NCI-H510A treated with DMSO at 0.1 percent for 48 hours (cell line): ENCODE data around the gene GRIN2C.

ENCODE experiments used
- DNase-seq: peaks from one replicate; lab custom pipeline; 2025; lab: John Stamatoyannopoulos, UW

GRIN2C gene

DNA sequence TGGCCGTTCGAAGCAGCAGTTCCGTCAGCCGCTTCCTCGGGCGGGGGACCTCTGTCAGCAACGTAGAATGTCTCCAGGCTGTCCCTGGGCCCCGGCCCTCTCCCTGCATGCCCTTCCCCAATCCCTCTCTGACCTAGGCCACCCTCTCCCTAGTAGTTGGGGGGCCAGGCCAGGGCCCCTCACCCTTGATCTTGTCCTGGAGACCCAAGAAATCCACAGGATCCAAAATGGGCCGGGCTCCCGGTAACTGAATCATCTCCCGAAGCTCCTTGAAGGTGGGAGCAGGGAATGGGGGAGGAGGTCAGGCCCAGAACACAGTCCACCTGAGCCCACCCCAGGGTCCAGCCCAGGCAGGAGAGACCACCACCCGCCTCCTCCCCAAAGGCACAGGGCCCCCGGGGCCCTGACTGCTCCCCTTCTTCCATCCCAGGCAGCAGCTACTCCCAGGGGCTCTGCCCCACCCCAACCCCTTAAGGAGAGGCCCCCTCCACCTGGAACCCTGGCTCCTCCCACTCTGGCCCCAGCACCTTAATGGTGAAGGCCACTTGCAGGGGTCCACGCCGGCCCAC is 4.7 kb upstream of the GRIN2C start:
- no peak for DNase-seq

DNA sequence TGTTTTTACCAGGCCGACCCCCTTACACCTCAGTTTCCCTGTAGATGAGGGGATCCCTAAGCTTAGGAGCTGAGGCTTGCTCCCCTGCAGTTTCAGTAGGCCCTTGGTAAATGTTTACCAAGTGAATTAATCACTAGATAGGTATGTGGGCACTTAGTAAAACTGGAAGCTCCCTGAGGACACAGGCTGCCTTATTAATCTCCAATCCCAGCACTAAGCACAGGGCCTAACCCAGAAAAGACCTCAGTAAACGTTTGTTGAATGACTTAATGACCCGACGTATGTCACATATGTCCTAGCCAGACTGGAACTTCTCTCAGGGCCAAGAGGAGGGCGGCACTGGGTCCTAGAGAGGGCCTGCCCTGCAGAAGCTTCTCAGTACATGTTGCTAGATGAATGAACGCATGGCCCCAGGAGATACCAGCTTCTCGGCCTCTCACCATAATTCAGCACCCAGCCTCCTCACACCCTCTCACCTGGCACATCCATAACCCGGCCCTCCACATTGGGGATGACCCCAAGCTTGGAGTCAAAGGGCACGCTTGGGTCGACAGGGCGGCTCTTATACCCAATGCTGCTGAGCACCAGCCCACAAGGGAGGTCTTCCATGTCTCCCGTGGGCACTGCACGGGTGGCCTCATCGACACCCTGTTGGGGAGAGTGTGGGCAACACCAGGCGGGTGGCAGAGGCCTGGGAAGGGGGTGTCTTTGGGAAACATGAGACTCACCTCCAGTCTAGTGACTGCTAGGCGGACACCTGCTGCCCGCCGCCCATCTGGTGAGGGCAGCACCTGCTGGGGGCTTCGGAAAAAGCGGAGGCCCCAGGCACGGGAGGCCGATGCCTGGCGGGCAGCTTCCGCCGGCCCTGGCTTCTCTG is 4.0 kb upstream of the GRIN2C start:
- DNase-seq, result no peak

DNA sequence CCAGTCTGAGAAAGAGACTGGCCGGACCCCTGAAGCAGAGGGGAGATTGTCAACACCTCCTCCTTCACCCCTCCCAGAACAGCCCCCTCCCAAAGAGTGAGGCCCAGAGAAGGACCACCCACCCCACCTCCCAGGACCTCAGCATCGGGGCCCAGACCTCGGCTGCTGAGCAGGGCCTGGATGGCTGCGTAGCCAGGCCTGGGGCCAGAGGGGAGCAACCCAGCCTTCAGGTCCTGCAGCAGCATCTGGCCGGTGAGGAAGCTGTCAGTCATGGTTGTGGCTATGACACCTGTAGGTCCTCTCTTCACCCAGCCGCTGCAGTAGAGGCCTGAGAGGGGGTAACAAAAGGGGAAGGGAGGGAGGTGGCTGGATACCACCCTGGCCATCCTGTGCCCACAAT is 3.2 kb upstream of the GRIN2C start:
- no peak for DNase-seq

DNA sequence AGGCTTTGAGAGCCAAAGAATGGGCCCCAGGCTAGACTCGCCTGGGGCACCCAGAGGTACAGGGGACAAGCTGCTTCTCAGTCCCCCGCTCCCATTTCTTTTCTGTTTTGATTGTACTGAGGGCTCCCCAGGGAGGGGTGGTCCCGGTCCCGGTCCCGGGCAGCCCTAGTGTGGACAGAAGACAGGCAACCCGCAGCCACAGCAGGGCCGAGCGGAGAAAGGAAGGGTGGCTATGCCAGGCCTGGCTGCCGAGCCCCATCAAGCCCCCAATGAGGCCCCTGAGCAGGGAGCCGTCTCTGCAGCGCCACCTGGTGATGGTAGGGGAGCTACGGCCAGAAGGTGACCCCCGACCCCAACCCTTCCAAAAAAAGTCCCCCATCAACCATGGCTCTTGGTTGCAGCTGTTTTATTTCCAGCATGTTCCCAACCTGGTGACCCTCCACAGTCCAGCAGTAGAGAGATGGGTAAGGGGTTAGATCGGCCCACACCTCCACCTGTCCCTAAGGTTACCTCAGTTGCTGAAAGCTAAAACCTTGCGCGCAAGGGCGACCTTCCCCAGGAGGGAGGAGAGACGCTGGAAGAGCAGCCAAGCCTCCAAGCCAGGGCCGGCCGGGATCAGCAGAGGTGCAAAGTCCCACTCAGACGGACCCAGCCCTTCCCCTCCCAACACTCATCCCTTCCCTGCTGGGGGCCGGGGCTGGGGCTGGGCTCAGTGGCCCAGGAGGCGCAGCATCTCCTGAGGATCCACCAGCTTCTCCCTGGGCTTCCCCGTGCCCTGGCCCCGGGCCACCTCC is 2.6 kb upstream of the GRIN2C start:
- DNase-seq, result peak; percentile 16

DNA sequence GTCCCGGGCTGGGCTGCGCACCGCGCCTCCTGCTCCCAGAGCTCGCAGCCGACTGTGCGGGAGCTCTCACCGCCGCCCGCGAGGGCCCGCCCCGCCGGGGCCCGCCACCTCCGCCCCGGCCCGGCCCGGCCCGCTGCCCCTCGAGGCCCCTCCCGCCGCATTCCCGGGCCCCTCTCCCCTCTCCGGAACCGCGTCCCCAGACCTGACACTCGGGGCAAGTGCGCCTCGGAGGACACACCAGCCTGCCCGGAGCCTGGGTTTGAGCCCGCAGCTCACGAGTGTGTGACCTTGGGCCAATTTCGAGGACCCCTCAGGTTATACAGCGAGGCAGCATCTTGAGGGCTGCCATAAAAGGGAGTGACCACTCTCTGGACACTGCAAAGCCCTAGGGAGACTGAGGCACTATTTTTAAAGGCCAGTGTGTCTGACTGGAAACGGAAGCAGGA is 2.0 kb upstream of the GRIN2C start:
- DNase-seq, result no peak

DNA sequence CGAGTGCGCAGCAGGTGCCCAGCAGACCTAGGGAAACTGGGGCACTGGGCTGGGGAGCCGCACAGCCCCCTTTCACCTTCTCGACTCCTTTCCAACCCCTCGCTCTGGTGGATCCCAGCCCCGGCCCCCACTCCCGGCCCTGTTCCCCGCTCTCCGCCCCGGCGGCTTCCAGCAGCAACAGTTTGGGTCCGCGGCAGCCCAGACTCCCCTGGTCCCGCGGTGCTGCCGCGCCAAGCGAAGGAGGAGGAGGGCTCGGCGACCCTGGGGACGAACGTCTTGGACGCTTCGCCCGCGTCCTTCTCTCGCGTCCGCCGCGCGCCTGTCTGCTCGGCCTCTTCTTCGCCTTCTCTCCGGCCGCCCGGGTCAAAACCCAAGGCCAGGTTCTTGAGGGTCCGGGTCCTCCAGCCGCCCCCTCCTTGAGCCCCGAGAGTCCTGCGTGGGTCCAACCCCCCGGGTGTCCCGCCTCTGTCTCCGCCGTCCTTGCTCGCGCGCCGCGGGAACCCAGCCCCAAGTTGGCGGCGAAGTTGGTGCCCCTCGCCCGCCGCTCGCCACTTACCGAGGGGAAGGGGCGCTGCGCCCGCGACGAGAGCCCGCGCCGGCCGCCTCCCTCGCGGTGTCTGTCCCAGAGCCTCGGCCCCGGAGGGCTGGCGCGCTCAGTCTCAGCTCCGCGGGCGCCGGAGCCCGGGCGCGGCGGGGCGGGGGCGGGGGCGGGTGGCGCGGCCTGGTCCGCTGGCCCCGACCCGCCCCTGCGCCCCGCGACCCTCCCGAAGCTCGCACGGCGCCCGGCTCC is 1.4 kb upstream of the GRIN2C start:
- DNase-seq, result no peak

DNA sequence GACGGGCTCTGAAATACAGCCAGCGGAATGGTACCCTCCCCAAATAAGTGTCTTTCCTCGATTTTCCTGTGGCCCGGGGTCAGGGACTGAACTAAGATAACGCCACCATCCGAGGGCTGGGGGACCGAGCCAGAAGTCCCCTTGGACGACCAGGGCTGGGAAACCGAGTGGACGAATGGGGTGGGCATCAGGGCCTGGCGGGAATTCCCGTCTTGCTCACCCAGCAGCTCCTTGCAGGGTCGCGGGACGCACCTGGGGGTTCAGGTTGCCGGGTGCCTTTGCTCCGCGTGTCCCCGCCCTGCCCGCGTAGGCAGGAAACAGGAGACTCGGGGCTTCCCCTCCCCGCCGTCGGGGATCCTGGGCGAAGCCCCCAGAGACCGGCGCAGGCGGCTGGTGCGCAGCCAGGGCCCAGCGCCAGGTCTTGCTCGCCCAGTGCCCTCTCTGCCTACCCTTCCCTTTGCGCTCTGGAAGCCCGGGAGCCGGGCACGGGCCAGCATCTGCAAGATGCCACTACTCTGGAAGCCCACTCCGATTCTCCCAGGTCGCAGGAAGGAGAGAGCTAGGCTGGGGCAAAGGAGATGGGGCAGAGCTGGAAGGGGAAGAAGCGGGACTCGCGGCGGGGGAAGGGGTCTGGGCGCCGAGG is 665 bp upstream of the GRIN2C start:
- DNase-seq, result no peak

DNA sequence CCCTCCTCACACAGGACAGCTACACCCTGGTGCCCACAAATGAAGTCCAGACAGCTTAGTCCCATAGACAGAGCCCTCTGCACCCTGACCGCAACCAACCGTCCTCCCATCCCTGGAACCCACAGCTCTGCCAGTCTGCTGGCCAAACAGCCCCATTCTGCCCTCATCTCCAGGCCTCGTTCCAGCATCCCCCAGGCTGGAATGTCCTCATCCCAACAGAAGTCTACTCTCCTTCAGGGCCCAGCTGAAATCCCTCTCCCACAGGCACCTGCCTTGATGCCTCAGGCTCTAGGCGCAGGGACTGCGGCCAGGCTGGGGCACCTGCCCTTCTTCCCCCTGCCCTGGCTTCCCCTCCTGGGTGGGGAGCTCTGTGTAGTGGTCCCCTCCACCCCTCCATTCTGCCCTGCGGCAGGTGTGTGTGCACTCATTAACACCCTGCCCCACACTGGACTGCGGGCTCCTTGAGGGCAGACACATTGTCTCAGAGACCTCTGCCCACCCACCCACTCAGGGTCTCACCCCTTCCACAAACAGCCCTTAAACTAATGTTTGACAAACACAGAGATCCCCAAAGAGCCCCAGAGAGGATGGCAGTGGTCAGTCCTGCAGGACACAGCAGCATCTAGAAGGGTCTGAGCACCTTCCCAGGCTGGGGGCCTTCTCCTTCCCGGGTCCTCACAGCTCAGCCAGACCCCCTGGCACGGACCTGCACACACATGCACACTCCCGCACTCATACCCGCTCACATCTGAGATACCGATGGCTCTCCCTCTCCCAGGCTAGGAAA is 820 bp downstream of the GRIN2C start:
- no peak for DNase-seq

DNA sequence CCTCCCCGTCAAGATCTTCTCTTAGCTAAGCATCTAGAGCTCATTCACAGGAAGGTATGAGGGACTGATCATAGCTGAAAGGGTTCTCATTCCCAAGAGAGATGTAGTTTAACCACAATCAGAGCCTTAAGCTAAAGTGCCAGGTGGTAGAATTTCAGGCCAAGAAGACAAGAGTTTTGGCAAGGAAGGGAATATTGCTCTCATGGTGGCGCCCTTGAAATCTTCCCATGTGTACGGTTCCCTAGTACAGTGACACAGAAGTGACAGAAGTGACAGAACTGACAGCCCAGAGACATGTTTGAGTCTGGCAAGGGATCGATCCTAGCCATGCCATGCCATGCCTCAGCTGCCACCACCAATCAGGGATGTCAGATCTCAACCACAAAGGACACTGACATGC is 2.5 kb downstream of the GRIN2C start:
- no peak for DNase-seq

DNA sequence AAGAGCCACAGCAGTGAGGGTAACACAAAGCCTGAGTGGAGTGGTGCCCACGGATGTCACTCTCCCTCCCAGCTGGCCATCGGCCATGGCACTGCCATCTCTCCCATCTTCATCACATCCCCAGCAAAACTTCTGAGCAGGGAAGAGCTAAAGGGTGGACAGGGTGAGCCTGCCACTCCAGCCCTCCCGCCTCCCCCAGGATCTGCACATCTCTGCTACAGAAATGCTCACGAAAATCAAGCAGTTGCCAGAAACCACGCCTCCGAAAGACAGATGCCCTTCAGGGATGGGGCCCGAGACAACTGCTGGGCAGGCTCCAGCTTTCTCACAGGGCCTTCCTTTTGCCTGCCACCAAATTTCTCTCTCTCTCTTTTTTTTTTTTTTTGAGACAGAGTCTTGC is 3.6 kb downstream of the GRIN2C start:
- no peak for DNase-seq

DNA sequence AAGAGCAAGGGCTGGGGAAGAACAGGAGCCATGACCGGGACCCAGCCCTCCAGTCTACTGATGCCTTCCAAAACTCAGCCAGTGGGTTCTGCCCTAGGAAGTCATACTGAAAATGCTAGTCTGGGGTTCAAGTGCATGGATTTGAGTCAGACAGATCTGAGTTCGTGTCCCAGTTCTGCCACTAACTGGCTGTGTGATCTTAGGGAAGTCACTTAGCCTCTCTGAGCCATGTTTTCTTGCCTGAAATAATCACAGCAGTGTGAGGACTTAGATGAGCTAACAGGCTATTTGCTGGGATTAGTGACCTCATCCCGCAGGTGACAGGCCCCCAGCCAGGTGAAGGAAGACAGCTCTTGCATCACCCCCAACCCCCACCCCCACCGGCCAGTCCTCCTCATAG is 4.4 kb downstream of the GRIN2C start:
- no peak for DNase-seq

DNA sequence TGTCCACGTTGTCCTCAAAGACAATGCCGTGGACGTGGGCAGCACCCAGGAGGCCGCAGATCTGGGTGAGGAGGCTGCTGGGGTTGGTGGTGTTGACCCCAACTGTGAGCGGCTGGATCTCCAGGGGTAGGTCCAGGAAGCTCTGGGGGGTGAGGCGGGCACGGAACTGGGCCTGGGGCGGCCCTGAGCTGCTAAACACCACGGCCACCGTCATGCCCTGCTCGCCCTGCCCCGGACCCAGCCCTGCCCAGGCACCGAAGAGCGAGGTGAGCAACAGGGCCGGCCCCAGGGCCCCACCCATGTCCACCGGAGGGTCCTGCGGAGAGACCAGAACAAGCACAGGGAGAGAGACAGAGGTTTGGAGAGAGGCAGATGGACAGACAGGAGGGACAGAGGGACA is 4.9 kb downstream of the GRIN2C start:
- no peak for DNase-seq

DNA sequence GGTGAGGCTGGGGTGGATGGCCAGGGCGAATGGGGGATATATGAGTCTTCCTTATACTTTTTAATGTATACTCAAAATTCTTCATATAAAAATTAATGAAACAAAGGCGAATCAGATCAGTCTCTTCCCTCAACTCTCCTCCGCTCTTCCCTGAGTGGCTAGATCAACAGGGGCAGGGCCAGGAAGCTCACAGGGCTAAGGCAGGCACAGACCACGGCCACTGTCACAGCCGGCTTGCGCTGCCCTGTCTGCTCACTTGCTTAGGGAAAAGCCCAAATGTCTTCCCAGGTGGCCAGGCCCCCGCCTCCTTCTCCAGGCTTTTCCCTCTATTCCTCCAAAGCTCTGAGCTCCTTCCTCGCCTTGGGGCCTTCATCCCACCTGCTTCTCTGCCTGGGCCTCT is 6.0 kb downstream of the GRIN2C start:
- DNase-seq, result peak; percentile 53

DNA sequence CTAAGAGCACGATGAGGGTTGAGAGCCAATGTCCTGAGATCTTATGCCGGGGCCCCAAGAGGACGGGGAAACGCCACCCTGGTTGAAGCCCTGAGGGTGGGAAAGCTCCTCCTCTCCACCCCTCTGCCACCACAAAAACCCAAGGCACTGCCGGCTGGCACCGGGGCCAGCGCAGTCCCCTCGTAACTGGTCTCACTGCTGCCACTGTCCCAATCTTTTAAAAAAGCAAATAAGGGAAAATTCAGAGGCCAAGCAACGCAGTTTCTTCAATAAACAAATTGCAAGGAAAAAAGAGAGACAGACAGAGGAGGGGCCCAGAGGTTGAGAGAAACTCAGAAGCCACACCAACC is 6.7 kb downstream of the GRIN2C start:
- no peak for DNase-seq

DNA sequence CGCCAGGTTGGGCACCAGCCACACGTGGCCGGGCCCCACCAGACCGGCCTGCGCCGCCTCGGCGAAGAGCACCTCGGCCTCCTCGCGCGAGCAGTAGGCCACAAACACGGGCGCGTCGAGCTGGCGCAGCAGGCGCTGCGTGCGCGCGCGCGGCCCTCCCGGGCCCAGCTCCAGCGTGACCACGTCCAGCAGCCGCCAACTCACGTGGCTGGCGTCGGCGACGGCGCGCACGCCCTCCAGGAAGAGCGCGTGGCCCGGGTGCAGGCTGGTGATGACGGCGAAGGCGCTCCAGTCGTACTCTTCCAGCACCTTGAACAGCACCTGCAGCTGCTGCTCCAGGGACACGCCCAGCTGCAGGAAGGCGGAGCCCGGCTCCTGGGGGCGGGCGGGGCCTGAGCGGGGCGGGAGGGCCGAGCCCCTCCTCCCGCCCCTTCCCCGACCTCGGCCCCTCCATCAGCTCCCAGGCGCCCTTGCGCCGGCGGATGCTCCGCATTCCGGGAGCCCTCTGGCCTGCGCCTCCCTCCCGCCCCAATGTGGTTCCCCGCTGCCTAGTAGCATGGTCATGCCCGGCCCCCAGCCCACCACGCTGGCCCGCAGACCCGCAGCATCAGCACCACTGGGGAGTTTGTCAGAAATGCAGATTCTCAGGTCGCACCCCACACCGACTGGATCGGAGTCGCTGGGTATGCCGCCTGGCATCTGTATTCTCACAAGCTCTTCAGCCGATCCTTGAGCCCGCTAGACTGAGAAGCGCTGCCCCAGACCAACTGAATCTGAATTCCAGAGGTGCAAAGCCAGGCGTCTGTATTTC is 7.2 kb downstream of the GRIN2C start:
- DNase-seq, result peak; percentile 8

DNA sequence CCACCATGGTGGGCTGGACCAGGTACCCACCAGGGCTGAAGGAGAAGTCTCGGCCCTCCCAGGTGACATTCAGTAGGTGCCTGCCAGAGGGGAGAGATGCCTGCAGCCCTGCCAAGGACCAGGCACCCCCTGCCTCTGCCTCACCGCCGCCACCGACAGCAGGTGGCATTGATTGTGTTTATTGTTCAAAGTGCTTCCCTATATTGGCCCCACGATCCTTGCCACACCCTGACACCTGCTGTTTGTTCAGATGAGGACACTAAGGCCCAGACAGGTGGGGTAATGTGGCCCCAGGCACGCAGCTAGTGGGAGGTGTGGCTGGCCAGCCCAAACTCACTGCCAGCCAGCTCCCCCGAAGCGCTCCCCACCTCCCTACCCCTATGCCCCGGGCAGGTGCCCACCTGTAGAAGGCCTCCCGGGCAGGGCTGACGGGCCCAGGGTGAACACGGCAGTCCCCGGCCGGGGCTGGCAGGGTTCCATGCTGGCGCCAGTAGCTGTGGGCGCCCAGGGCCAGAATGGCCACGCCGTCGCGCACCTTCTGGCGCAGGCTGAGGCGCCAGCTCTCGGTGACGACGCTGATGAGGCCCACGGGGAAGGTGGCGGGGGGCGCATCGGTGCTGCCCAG is 8.0 kb downstream of the GRIN2C start:
- peak; percentile 88 for DNase-seq

DNA sequence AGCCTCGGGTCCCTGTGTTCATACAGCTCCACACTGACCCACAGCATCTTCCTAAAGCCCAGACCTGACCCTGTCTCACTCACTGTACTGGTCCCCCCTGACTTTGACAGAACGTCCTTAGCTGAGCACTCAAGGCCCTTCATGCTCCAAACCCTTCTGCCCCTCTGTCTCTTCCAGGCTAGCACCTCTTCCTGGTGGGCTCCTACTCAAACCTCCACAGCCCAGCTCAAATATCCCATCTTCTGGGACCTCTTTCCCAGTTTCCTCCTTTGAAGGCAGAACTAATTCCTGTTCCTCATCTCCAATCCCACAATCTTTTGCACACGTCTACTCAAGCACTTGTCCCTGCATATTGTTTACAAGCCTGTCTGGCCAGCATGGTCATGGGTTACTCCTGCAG is 8.8 kb downstream of the GRIN2C start:
- peak; percentile 86 for DNase-seq

DNA sequence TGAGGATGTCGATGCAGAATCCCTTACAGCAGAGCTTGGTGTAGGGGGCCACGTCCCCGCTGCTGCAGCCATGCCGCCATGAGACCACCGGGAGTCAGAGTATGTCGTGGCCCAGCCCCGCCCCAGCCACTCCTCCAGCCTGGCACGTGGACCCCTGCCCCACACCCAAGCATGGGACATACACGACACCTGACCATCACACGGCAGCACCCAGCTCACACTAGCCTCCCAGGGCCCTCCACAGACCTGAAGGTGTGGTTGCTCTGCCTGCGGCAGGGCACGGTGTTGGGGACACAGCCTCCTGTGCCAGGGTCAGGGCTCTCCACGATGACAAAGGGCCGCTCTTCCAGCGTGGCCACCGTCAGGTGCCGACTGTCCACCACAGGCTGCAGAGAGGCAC is 9.4 kb downstream of the GRIN2C start:
- DNase-seq, result no peak

DNA sequence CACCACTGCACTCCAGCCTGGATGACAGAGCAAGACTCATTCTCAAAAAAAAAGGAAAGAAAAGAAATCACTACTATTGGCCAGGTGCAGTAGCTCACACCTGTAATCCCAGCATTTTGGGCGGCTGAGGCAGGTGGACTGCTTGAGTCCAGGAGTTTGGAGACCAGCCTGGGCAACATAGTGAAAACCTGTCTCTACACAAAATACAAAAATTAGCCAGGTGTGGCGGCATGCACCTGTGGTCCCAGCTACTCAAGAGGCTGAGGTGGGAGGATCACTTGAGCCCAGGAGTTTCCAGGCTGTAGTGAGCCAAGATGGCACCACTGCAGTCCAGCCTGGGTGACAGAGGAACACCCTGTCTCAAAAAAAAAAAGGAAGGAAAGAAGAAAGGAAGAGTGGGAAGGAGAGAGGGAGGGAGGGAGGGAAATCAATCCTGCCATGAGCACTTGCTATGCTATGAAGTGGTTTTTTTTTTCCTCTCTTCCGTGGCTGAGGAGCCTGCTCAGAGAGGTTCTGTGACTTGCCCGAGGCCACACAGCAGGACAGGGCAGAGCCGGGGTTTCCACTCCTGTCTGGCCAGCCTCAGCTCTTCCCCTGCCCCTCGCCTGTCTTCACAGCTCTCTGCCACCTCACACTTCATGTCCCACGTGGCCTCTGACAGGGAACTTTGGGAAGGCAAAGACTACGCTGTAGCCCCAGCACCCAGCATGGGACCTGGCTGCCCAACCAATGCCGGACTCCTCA is 10.9 kb downstream of the GRIN2C start:
- no peak for DNase-seq
